ENCODE measurements around the gene ARHGAP19. TPM values are rescaled to one million over a fixed set of nuclear protein-coding genes. Genes with fewer than 3 reads are reported as not detected.

Gene ARHGAP19
- polyA plus RNA-seq, 1 of the 3 experiments (the other 2 are of a cell fraction): 3.8 TPM

DNA sequence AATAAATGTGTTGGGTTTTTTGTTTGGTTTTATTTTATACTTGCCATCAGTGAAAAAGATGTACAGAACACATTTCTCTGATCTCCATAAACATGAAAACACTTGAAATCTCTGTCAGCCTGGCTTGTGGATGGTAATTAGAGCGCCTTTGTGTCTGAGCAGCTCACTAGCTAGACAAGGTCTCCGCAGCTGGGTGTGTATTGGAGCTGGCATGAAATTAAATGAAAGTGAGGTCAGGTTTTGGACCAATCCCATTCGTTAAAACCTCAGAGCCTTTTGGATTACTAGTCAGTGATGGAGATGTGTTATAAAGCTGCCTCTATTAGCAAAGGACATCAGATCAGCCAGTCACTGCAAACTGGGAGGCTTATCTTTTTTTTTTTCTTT, 29.4 kb upstream of the ARHGAP19 start:
- no peak overlapping the region for H3K9ac ChIP-seq
- no peak overlapping the region for H3K4me2 ChIP-seq
- no peaks in the 10 kb centered on the region for H3K9me2 ChIP-seq
- H3K36me3 ChIP-seq (replicated peaks in 1 of 2; ENCODE audit: control insufficient read depth in 1 of 2, insufficient read depth in 2 of 2, low read length in 1 of 2): no peaks in the 10 kb centered on the region
- H3F3A ChIP-seq (replicated peaks; ENCODE audit: insufficient read depth): peaks cover 5% of the 10 kb centered on the region
- H4K20me1 ChIP-seq (ENCODE audit: insufficient read depth): no peaks in the 10 kb centered on the region
- H3K4me1 ChIP-seq (ENCODE audit: control insufficient read depth in 1 of 2, insufficient read depth in 2 of 2, low read depth in 1 of 2, low read length in 1 of 2): peaks cover 0 to 5% of the 10 kb centered on the region in 2 experiments; a peak in 1 of 4 replicates
- H3K4me3 ChIP-seq (ENCODE audit: low read depth in 2 of 2, low read length in 1 of 2): no peak overlapping the region
- no peaks in the 10 kb centered on the region for H3K79me2 ChIP-seq (ENCODE audit: insufficient read depth)
- POLR2A ChIA-PET: no interaction called here
- no peak overlapping the region for H3K27ac ChIP-seq (ENCODE audit: low read depth in 2 of 2, low read length in 1 of 2)
- no peaks in the 10 kb centered on the region for H3K27me3 ChIP-seq (ENCODE audit: insufficient read depth)
- 88% methylated on average over 3 of the region's 3 CpGs for WGBS (ENCODE audit: low lambda C conversion rate)
- H2AFZ ChIP-seq (ENCODE audit: low read depth): no peak overlapping the region
- DNase-seq: no peak
- no peaks in the 10 kb centered on the region for H3K9me3 ChIP-seq
- TF ChIP-seq TEAD4 (IDR thresholded peaks at IDR 0.05; ENCODE audit: borderline replicate concordance, insufficient read depth) (no peak), MXI1 (IDR thresholded peaks at IDR 0.05; ENCODE audit: low read depth, low read length) (no peak), SMC3 (IDR thresholded peaks at IDR 0.05; ENCODE audit: low read depth, low read length) (no peak), FOXM1 (IDR thresholded peaks at IDR 0.05; ENCODE audit: low read depth) (no peak), RAD21 (IDR thresholded peaks at IDR 0.05; ENCODE audit: low read length) (no peak), GABPA (IDR thresholded peaks at IDR 0.05; ENCODE audit: low read depth) (no peak), NFIC (IDR thresholded peaks at IDR 0.05; ENCODE audit: borderline replicate concordance) (no peak), RCOR1 (IDR thresholded peaks at IDR 0.05; ENCODE audit: low read length) (no peak), TAF1 (IDR thresholded peaks at IDR 0.05; ENCODE audit: borderline replicate concordance, low read depth, low read length) (no peak), EP300 (IDR thresholded peaks at IDR 0.05; ENCODE audit: borderline replicate concordance in 1 of 2, low read depth in 1 of 2, low read length in 1 of 2) (no peak), POLR2AphosphoS5 (IDR thresholded peaks at IDR 0.05; ENCODE audit: low read depth, low read length) (no peak)
- TF ChIP-seq, protein P1, sequence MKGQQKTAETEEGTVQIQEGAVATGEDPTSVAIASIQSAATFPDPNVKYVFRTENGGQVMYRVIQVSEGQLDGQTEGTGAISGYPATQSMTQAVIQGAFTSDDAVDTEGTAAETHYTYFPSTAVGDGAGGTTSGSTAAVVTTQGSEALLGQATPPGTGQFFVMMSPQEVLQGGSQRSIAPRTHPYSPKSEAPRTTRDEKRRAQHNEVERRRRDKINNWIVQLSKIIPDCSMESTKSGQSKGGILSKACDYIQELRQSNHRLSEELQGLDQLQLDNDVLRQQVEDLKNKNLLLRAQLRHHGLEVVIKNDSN (IDR thresholded peaks at IDR 0.05; ENCODE audit: borderline replicate concordance, low read depth): no peak
- TF ChIP-seq, protein P2, sequence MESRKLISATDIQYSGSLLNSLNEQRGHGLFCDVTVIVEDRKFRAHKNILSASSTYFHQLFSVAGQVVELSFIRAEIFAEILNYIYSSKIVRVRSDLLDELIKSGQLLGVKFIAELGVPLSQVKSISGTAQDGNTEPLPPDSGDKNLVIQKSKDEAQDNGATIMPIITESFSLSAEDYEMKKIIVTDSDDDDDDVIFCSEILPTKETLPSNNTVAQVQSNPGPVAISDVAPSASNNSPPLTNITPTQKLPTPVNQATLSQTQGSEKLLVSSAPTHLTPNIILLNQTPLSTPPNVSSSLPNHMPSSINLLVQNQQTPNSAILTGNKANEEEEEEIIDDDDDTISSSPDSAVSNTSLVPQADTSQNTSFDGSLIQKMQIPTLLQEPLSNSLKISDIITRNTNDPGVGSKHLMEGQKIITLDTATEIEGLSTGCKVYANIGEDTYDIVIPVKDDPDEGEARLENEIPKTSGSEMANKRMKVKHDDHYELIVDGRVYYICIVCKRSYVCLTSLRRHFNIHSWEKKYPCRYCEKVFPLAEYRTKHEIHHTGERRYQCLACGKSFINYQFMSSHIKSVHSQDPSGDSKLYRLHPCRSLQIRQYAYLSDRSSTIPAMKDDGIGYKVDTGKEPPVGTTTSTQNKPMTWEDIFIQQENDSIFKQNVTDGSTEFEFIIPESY (IDR thresholded peaks at IDR 0.05; ENCODE audit: borderline replicate concordance, low read depth): no peak
- TF ChIP-seq, protein P3, sequence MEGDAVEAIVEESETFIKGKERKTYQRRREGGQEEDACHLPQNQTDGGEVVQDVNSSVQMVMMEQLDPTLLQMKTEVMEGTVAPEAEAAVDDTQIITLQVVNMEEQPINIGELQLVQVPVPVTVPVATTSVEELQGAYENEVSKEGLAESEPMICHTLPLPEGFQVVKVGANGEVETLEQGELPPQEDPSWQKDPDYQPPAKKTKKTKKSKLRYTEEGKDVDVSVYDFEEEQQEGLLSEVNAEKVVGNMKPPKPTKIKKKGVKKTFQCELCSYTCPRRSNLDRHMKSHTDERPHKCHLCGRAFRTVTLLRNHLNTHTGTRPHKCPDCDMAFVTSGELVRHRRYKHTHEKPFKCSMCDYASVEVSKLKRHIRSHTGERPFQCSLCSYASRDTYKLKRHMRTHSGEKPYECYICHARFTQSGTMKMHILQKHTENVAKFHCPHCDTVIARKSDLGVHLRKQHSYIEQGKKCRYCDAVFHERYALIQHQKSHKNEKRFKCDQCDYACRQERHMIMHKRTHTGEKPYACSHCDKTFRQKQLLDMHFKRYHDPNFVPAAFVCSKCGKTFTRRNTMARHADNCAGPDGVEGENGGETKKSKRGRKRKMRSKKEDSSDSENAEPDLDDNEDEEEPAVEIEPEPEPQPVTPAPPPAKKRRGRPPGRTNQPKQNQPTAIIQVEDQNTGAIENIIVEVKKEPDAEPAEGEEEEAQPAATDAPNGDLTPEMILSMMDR (IDR thresholded peaks at IDR 0.05): no peak
- CTCF ChIA-PET: interaction anchor here (0.7 to 1.6 kb wide), 2 partner anchors 11 to 43 kb away, joined by 3 to 4 read pairs; no protein-coding TSS in a partner anchor
